Lung (tissue), 12 donors: ENCODE data around the gene MTNR1A. TPM values are rescaled to one million over a fixed set of nuclear protein-coding genes. Genes with fewer than 3 reads are reported as not detected.

ENCODE experiments used
- ATAC-seq: fragments of 200-7000 bp; cut with Tn5 transposase; one replicate; pipeline ENCODE4 v1.9.1; 2020; ENCODE audit warnings: moderate number of reproducible peaks; ENCODE audit not compliant: insufficient read depth, low FRiP score
- DNase-seq, 3 donors: peaks; one replicate each; pipeline ENCODE4 v3.0.0-alpha.2; 2013 to 2017
- H3K27ac ChIP-seq, 2 donors: one replicate each; pipeline ENCODE4 v1.5.1; 2013; ENCODE audit warnings: mild to moderate bottlenecking in 2 of 2, moderate library complexity in 2 of 2, control low read depth in 1 of 2, inconsistent platforms in 1 of 2, low read depth in 1 of 2, low read length in 1 of 2
- H3K27me3 ChIP-seq, 3 donors: one replicate each; pipeline ENCODE4 v1.5.1; 2013; ENCODE audit warnings: low read length in 2 of 3; ENCODE audit not compliant: control insufficient read depth in 3 of 3, insufficient read depth in 3 of 3
- H3K36me3 ChIP-seq, 4 donors: one replicate each; pipeline ENCODE4 v1.5.1; 2013; ENCODE audit warnings: low read length in 4 of 4, mild to moderate bottlenecking in 1 of 4, moderate library complexity in 1 of 4; ENCODE audit not compliant: control insufficient read depth in 4 of 4, insufficient read depth in 4 of 4
- H3K4me1 ChIP-seq, 5 donors: one replicate each; pipeline ENCODE4 v1.5.1; 2013; ENCODE audit warnings: low read length in 5 of 5, mild to moderate bottlenecking in 2 of 5, moderate library complexity in 1 of 5; ENCODE audit not compliant: control insufficient read depth in 5 of 5, insufficient read depth in 5 of 5
- H3K4me3 ChIP-seq: one replicate; pipeline ENCODE4 v1.5.1; 2013; ENCODE audit warnings: mild to moderate bottlenecking, control low read depth, moderate library complexity
- H3K9ac ChIP-seq, 2 donors: one replicate each; pipeline ENCODE4 v1.5.1; 2013; ENCODE audit warnings: low read length in 2 of 2, control low read depth in 1 of 2; ENCODE audit not compliant: insufficient read depth in 1 of 2
- H3K9me3 ChIP-seq, 4 donors: one replicate each; pipeline ENCODE4 v1.5.1; 2013; ENCODE audit warnings: low read length in 3 of 4, mild to moderate bottlenecking in 1 of 4, moderate library complexity in 1 of 4; ENCODE audit not compliant: control insufficient read depth in 4 of 4, insufficient read depth in 3 of 4
- CTCF ChIP-seq: IDR thresholded peaks from 2 replicates; pipeline ENCODE4 v1.5.1; 2012; ENCODE audit warnings: mild to moderate bottlenecking; ENCODE audit errors: control extremely low read depth, extremely low read depth
- WGBS, 2 donors: extraction: QIAGEN DNeasy Blood & Tissue Kit; methylation state at CpG; one replicate each; pipeline ENCODE4 v1.1.7; 2013; 5-methylcytosine and 5-hydroxymethylcytosine counted together
- polyA plus RNA-seq, 2 donors: library from polyadenylated mRNA; stranded (reverse); fragments of 200-250 nt; gene quantifications; one replicate each; pipeline ENCODE4 v1.2.1, GENCODE V29; 2013
- total RNA-seq, 2 donors: library from RNA; depleted of rRNA in 1 of 2; stranded (reverse); fragments of >200 nt in 1 of 2; gene quantifications; one replicate each; pipeline ENCODE4 v1.2.1, GENCODE V29; 2014 to 2021
- donor health status: control.
- donor health status: control.
- donor health status: Bipolar disorder and iron deficiency.
- donor health status: healthy.
- donor health status: DM: yes; HTN: yes; CAD: no.

The MTNR1A gene
- total and polyA plus RNA-seq, 4 donors, result 0.16 to 0.51 TPM; not detected in 2

GRCh38 chr4:186593587-186593973 is 38.2 kb upstream of the MTNR1A start:
- H3K36me3 ChIP-seq, result peaks cover 13 to 40% (median 29%) of the 10 kb centered on the region in 4 donors
- no peak for TF ChIP-seq CTCF
- WGBS, 2 donors, result 78 to 84% methylated on average over 7 of the region's 7 CpGs

GRCh38 chr4:186592966-186593586 is 37.7 kb upstream of the MTNR1A start:
- TF ChIP-seq CTCF, result no peak
- Histone ChIP-seq H3K36me3 (peaks cover 12 to 40% (median 32%) of the 10 kb centered on the region in 4 donors), H3K27me3 (no peaks in the 10 kb centered on the region), H3K9me3 (peaks cover 0 to 2% (median 0%) of the 10 kb centered on the region in 4 donors), H3K4me3 (no peak overlapping the region), H3K9ac (no peak overlapping the region), H3K27ac (no peak overlapping the region), H3K4me1 (no peaks in the 10 kb centered on the region)
- ATAC-seq (no peak), DNase-seq (no peak)
- 90% methylated on average over 13 of the region's 13 CpGs for WGBS, 2 donors

More at GRCh38 chr4:186593587-186593973, 38.2 kb upstream of the MTNR1A start:
- Histone ChIP-seq H3K27ac (no peak overlapping the region), H3K4me3 (no peak overlapping the region), H3K4me1 (no peaks in the 10 kb centered on the region), H3K9ac (no peak overlapping the region), H3K9me3 (peaks cover 0 to 2% (median 0%) of the 10 kb centered on the region in 4 donors), H3K27me3 (no peaks in the 10 kb centered on the region)
- no peak for DNase-seq
- ATAC-seq, result no peak

- Histone ChIP-seq H3K27me3 (no peaks in the 10 kb centered on the region), H3K4me1 (no peaks in the 10 kb centered on the region), H3K9ac (no peak overlapping the region), H3K9me3 (peaks cover 0 to 2% (median 0%) of the 10 kb centered on the region in 4 donors), H3K27ac (no peak overlapping the region), H3K4me3 (no peak overlapping the region), H3K36me3 (peaks cover 12 to 37% (median 31%) of the 10 kb centered on the region in 4 donors)
- ATAC-seq, result no peak
- WGBS, 2 donors, result 89 to 93% methylated on average over 8 of the region's 8 CpGs
- TF ChIP-seq CTCF, result no peak
- no peak for DNase-seq
These were observed 37.1 kb upstream of the MTNR1A start for GRCh38 chr4:186592445-186592844.

GRCh38 chr4:186591651-186592050 is 36.3 kb upstream of the MTNR1A start:
- H3K9me3 ChIP-seq, result no peaks in the 10 kb centered on the region
- no peak overlapping the region for H3K4me3 ChIP-seq
- H3K27ac ChIP-seq, result no peak overlapping the region
- peaks cover 11 to 32% (median 26%) of the 10 kb centered on the region in 4 donors for H3K36me3 ChIP-seq
- no peaks in the 10 kb centered on the region for H3K4me1 ChIP-seq
- ATAC-seq, result no peak
- no peak for DNase-seq
- H3K27me3 ChIP-seq, result no peaks in the 10 kb centered on the region
- WGBS, 2 donors, result 87 to 88% methylated on average over 6 of the region's 6 CpGs
- TF ChIP-seq CTCF, result no peak
- H3K9ac ChIP-seq, result no peak overlapping the region
